GM20000 (cell line): ENCODE results near the gene NCF2.

Experiments used
- DNase-seq: peaks from one replicate; pipeline ENCODE4 v3.0.0; 2012; ENCODE audit warnings: low spot score
- CTCF ChIP-seq: IDR thresholded peaks from 2 replicates; pipeline ENCODE4 v1.5.1; 2012; ENCODE audit warnings: mild to moderate bottlenecking, control low read depth; ENCODE audit errors: extremely low read depth, missing control alignments

The NCF2 gene

GRCh38 chr1:183584147-183584546, 6.1 kb downstream of the NCF2 start:
- no peak for DNase-seq
- TF ChIP-seq CTCF, result no peak

GRCh38 chr1:183583466-183583865, 6.8 kb downstream of the NCF2 start:
- TF ChIP-seq CTCF, result no peak
- DNase-seq, result no peak

- TF ChIP-seq CTCF, result no peak
- DNase-seq, result no peak
These were observed 8.1 kb downstream of the NCF2 start for GRCh38 chr1:183582021-183582713.

GRCh38 chr1:183580281-183580682, 10.0 kb downstream of the NCF2 start:
- TF ChIP-seq CTCF, result no peak
- DNase-seq, result no peak

GRCh38 chr1:183578856-183579255, 11.4 kb downstream of the NCF2 start:
- no peak for DNase-seq
- TF ChIP-seq CTCF, result no peak

- no peak for DNase-seq
- no peak for TF ChIP-seq CTCF
These were observed 12.3 kb downstream of the NCF2 start for GRCh38 chr1:183577897-183578465.

- no peak for TF ChIP-seq CTCF
- no peak for DNase-seq
These were observed 13.7 kb downstream of the NCF2 start for GRCh38 chr1:183576537-183576936.
